ENCODE measurements around the gene CELSR3.

Gene CELSR3

GRCh38 chr3:48594417-48595049, 68.2 kb downstream of the CELSR3 start:
- Mint-ChIP-seq H3K36me3 (ENCODE audit: insufficient read depth) (peaks cover 10% of the 10 kb centered on the region), H3K9me3 (no peaks in the 10 kb centered on the region), H3K27me3 (peaks cover 40 to 63% of the 10 kb centered on the region in 2 donors), H3K4me3 (peak overlapping the region in 1 of 2 donors; percentile 18), H3K27ac (no peak overlapping the region), H3K4me1 (ENCODE audit: low read depth in 2 of 2) (peaks cover 4% of the 10 kb centered on the region in 2 donors)
- DNase-seq: no peak
- ATAC-seq (replicated peaks): no peak

- no peak overlapping the region for H3K4me3 Mint-ChIP-seq
- H3K27ac Mint-ChIP-seq: no peak overlapping the region
- DNase-seq (no peak), ATAC-seq (replicated peaks) (no peak)
- H3K9me3 Mint-ChIP-seq: no peaks in the 10 kb centered on the region
- H3K36me3 Mint-ChIP-seq (ENCODE audit: insufficient read depth): peaks cover 6% of the 10 kb centered on the region
- H3K27me3 Mint-ChIP-seq: peaks cover 51 to 75% of the 10 kb centered on the region in 2 donors
- peaks cover 4 to 7% of the 10 kb centered on the region in 2 donors for H3K4me1 Mint-ChIP-seq (ENCODE audit: low read depth in 2 of 2)
These were observed 69.3 kb downstream of the CELSR3 start for GRCh38 chr3:48593337-48593736.

GRCh38 chr3:48592519-48593087, 70.1 kb downstream of the CELSR3 start:
- peaks cover 4 to 7% of the 10 kb centered on the region in 2 donors for H3K4me1 Mint-ChIP-seq (ENCODE audit: low read depth in 2 of 2)
- H3K36me3 Mint-ChIP-seq (ENCODE audit: insufficient read depth): peaks cover 6% of the 10 kb centered on the region
- no peak overlapping the region for H3K4me3 Mint-ChIP-seq
- no peak overlapping the region for H3K27ac Mint-ChIP-seq
- ATAC-seq (replicated peaks) (no peak), DNase-seq (no peak)
- peaks cover 58 to 82% of the 10 kb centered on the region in 2 donors for H3K27me3 Mint-ChIP-seq
- no peaks in the 10 kb centered on the region for H3K9me3 Mint-ChIP-seq

- DNase-seq (no peak), ATAC-seq (replicated peaks) (no peak)
- H3K9me3 Mint-ChIP-seq: no peaks in the 10 kb centered on the region
- peaks cover 6% of the 10 kb centered on the region for H3K36me3 Mint-ChIP-seq (ENCODE audit: insufficient read depth)
- H3K27ac Mint-ChIP-seq: no peak overlapping the region
- H3K27me3 Mint-ChIP-seq: peaks cover 64 to 88% of the 10 kb centered on the region in 2 donors
- peaks cover 4 to 7% of the 10 kb centered on the region in 2 donors for H3K4me1 Mint-ChIP-seq (ENCODE audit: low read depth in 2 of 2)
- no peak overlapping the region for H3K4me3 Mint-ChIP-seq
These were observed 70.7 kb downstream of the CELSR3 start for GRCh38 chr3:48591886-48592518.

GRCh38 chr3:48591436-48591835, 71.2 kb downstream of the CELSR3 start:
- ATAC-seq (replicated peaks) (no peak), DNase-seq (no peak)
- Mint-ChIP-seq H3K36me3 (ENCODE audit: insufficient read depth) (peaks cover 6% of the 10 kb centered on the region), H3K9me3 (no peaks in the 10 kb centered on the region), H3K27me3 (peaks cover 68 to 92% of the 10 kb centered on the region in 2 donors), H3K4me1 (ENCODE audit: low read depth in 2 of 2) (peaks cover 4 to 7% of the 10 kb centered on the region in 2 donors), H3K27ac (no peak overlapping the region), H3K4me3 (no peak overlapping the region)

GRCh38 chr3:48588230-48588629, 74.5 kb downstream of the CELSR3 start:
- H3K27ac Mint-ChIP-seq: no peak overlapping the region

GRCh38 chr3:48587686-48588085, 75.0 kb downstream of the CELSR3 start:
- no peaks in the 10 kb centered on the region for H3K36me3 Mint-ChIP-seq (ENCODE audit: insufficient read depth)

More at GRCh38 chr3:48588230-48588629, 74.5 kb downstream of the CELSR3 start:
- H3K36me3 Mint-ChIP-seq (ENCODE audit: insufficient read depth): no peaks in the 10 kb centered on the region
- DNase-seq (no peak), ATAC-seq (replicated peaks) (no peak)
- no peak overlapping the region for H3K4me3 Mint-ChIP-seq
- H3K9me3 Mint-ChIP-seq: no peaks in the 10 kb centered on the region
- H3K4me1 Mint-ChIP-seq (ENCODE audit: low read depth in 2 of 2): peaks cover 0 to 3% of the 10 kb centered on the region in 2 donors
- peaks cover 55 to 72% of the 10 kb centered on the region in 2 donors for H3K27me3 Mint-ChIP-seq

More at GRCh38 chr3:48587686-48588085, 75.0 kb downstream of the CELSR3 start:
- no peak overlapping the region for H3K27ac Mint-ChIP-seq
- H3K9me3 Mint-ChIP-seq: no peaks in the 10 kb centered on the region
- H3K27me3 Mint-ChIP-seq: peaks cover 52 to 66% of the 10 kb centered on the region in 2 donors
- ATAC-seq (replicated peaks) (no peak), DNase-seq (no peak)
- peaks cover 0 to 3% of the 10 kb centered on the region in 2 donors for H3K4me1 Mint-ChIP-seq (ENCODE audit: low read depth in 2 of 2)
- H3K4me3 Mint-ChIP-seq: no peak overlapping the region

Data from effector memory CD8-positive, alpha-beta T cell (primary cell).